Activated gamma-delta T cell treated with Interleukin-2 at 50 U/mL for 16 hours (primary cell): Measurements from ENCODE around the gene SRMS.
"Not testable (repeated sequence)": the region's sequence is repeated elsewhere in the genome, so short reads cannot be mapped to it uniquely, and the experiment has no call there.

Experiments used
- DNase-seq: peaks from one replicate; pipeline ENCODE4 v3.0.0-alpha.2; 2020

SRMS gene

DNA sequence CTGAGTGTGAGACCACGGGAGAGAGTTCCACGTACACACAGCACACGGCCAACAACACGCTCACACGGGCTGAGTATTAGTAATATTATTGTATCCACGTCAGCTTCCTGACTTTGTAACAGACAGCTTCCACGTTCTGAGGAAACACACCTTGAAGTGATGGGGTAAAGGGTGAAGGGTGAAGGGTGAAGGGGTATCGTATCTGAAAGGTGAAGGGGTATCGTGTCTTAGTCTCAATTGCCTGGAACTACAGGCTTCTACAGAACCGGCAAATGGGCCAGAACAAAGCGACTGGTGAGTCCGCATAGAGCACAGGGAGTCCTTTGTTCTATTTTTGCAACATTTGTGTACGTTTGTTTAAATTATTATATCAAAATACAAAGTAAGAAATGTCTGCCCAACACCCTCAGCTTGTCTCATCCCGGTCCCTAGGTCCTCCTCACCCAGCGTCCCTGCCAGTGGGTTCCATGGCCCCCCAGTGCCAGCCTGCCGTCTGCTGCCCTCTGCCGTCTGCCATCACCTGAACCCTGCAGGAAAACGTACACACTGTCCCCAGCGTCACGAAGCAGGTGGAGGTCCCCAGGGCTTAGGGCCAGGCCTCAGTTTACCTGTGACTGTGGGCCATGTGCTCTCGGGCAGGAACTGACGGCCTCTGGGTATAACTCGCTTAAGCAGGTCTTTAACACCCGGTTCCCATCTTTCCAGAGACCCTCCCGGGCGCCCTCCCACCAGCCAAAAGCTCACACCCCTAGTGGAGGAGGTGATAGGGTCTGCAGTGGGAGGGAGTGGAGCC, 30.9 kb upstream of the SRMS start:
- DNase-seq: no peak

DNA sequence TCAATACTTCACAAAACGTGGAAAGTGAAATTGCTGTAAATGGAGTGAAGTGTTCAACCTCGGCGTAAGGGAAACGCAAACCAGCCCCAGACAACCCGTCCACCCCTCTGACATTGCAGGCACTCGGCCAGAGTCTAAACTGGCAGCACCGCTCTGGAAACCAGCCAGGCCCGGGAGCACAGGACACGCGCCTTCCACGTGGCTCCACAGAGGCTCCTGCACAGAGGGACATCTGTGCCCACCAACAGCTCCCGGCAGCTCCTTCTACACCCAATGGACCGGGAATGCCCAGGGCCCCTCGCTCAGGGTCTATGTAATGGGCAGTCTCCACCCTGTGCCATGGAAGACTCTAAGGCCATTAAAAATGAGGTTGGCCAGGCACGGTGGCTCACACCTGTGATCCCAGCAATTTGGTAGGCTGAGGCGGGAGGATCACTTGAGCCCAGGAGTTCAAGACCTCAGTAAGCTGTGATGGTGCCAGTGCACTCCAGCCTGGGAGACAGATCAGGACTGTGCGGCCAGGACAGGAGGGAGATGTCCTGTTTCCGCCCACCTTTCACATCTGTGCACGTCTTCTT, 29.9 kb upstream of the SRMS start:
- no peak for DNase-seq

DNA sequence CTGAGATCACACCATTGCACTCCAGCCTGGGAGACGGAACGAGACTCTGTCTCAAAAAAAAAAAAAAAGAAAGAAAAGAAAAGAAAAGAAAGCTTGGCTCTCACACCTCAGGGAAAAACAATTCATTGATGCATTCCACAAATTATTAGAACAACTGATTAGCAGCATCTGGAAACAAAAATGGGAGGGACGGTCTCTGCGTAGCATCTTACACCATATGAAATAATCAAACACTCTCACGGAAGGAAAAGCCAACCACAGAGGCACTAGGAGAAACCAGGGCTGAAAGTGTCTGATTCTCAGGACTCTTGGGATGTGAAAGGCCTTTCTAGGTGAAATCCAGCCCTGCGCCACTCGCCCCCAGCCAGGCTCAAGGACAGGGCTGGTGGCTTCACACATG, 28.8 kb upstream of the SRMS start:
- DNase-seq: no peak

DNA sequence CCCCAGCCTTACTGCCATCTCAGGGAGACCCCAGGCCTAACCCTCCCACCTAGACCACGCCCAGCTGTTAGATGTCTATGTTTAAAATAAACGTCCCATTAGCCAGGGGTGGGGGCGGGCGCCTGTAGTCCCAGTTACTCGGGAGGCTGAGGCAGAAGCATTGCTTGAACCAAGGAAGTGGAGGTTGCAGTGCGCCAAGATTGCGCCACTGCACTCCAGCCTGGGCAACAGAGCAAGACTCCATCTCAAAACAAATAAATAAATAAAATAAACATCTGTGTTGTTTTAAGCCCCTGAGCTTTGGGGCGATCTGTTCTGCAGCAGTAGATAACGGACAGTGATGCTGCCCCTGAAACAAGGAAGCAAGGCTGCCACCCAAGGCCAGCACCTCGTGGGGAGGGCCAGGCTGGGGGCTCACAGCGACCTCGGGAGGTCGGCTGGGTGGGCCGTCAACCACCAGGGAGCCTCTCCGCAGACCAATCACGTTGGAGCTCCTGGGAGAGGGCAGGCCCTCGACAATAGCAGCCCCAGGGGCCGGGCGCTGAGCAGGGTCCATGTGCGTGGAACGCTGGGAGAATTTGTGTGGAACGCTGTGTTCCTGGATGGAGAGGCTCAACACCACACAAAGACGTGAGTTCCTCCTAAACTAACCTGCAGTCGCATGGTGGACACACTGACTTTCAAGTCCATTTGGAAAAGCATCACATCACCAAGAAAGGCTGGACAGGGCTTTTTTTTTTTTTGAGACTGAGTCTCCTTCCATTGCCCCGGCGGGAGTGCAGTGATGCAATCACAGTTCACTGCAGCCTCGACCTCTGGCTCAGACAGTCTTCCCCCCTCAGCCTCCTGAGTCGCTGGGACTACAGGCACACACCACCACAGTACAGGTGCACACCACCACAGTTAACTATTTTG, 27.5 kb upstream of the SRMS start:
- DNase-seq: no peak

DNA sequence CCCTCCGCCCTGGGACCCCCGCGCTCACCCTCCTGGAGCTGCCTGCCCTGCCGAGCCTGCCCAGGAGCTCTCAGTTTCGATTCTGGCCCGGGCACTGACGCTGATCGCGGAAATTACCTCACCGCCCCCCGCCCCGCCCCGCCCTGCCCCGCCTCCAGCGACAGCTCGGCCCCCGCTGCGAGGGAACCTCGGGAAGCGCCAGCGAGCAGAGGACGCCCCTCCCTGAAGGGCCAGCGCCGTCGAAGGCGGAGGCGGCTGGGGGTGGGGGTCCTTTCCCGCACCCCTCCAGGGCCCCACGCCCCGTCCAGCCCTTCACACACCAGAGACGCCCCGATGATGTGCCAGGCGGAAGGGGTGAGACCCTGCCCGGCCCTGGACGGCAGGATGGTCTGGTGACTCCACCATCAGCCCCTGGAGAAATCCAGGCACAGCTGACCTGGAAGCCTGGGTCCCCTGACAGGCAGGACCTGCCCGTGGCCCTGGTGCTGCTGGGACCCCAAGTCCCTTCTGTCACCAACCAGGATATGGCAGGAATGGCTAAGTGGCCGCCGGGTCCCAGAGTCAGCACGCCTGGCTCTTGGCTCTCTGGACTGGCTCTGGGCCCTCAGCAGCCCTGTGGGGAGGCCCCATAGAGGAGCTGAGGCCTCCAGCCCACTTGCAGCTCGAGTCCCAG, 26.7 kb upstream of the SRMS start, which contains the start of gene HELZ2:
Gene HELZ2, minus strand, starts transcription at position 84 of the 673 bp plus-strand sequence. CDS start 1,854 bp downstream, outside the sequence.
- peak; percentile 58 for DNase-seq

DNA sequence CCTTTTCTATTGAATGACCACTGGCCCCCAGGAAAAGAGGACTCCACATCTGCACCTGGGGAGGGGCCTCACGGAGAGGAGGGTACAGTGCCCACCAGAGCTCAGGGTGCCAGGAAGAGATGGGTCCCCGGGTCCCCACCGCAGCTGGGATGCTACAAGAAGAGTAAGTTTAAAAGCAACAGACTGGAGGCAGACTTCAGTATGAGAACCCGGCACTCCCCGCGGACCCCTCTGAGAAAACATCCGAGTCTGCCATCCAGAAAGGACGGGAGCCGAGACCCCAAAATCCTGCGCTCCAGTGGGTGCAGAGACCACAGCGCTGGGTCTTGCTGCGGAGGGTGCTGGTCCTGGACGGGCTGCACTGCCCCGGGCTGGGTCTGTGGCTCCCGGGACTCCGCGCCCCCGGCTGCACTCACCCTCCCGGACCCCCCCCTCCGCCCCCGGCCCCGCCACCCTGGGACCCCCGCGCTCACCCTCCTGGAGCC, 26.1 kb upstream of the SRMS start:
- no peak for DNase-seq

DNA sequence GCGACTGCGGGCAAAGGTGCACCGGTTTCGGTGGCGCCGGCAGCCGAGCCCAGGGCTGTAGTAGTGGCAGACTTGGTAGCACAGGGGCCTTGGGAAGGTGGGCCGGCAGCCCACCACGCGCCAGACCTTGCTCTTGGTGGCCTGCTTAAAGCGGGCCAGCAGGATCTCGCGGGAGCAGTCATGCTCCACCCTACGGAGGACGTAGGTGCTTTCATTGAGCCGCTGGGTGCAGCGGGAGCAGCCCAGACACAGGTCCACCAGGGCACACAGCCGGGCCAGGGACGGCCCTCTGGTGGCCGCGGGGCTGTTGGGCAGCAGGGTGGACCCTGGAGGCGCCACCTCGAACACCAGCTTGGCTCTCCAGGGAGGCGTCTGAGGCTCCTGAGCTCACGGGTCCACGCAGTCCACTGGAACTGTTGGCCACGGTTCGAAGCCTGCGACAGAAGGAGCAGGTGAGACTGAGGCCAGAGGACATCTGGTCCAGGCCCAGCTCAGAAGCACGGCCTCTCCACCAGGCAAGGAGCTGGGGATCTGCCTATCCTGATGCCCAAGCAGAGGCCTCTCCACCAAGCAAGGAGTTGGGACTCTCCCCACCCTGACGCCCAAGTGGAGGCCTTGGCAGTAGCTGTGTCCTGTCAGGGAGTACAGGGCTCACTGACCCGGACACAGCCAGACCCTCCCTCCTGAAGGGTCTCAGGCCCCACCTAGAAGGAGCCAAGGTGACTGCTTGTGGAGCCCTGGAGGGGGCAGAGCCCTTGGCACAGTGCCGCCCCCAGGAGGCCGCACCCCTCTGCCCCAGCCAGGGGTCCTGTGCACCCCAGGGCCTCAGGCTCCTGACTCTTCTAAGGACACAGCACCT, 25.5 kb upstream of the SRMS start:
- DNase-seq: no peak

DNA sequence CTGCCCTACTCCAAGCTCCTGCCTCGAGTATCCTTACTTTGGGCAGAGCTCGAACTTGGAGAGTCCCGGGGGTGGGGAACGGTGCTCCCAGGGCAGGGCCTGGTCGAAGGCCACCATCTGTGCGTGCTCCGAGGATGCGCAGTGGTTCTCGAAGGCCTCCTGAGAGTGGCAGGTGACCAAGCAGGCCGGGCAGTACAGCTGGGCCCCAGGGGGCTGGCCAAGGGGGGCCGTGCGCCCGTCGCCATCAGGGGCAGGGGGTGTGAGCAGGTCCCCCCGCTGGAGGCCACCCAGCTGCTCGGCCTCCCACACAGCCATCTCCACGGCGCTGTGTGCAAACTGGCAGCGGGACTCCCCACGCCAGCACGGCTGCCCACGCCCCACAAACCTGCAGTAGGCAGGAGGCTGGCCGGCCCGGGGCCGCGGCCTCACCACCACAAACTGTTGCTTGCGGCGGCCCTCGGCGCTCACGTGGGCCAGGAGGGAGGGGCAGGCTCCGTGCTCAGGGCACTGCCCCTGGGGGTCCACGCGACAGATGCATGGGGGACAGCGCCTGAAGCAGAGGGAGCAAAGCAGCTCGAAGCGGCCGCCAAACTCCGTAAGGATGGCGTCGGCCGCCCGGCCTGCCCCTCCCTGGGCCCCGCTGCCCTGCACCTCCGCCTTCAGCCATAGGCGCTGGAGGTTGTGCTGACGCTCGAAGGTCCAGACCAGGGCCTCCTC, 24.7 kb upstream of the SRMS start:
- no peak for DNase-seq

DNA sequence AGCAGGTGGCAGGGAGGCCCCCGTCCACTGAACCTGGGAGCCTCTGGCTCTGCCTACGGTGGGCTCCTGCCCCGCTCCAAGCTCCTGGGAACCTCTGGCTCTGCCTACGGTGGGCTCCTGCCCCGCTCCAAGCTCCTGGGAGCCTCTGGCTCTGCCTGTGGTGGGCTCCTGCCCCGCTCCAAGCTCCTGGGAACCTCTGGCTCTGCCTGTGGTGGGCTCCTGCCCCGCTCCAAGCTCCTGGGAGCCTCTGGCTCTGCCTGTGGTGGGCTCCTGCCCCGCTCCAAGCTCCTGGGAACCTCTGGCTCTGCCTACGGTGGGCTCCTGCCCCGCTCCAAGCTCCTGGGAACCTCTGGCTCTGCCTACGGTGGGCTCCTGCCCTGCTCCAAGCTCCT, 23.5 kb upstream of the SRMS start:
- not testable (repeated sequence) for DNase-seq

DNA sequence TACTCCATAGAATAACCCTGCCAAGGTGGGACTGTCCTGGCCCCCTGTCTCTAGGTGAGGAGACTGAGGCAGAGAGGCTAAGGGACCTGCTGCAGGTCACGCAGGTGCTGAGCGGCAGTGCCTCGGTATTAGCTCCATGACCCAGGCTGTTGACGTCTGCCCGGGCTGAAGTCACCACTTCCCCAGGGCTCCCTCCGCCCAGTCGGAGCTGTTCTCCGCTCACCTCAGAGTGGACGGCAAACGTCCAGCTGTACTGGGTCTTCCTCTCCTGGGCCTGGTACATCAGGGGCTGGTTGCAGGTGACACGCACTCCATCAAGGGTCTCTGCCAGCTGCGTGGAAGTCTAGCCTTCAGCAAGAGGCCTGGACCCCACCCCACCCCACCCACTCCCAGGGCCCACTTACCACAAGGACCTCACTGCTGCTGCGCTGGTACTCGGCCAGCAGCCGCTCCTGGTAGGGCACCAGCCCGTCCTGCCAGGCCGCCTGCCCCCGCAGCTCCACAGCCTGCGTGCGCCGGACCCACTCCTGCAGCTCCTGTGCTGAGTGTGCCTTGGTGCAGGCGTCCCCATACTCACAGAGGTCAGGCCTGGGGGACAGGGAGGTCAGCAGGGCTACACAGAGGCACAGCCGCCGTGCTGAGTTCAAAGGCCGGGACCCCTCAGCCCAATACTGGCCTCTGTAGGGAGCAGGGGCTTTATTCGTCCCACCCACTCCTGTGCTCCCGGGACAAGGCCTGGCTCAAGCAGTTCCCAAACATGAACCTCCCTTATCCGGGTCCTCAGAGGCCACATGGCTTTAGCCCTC, 22.9 kb upstream of the SRMS start:
- DNase-seq: no peak

DNA sequence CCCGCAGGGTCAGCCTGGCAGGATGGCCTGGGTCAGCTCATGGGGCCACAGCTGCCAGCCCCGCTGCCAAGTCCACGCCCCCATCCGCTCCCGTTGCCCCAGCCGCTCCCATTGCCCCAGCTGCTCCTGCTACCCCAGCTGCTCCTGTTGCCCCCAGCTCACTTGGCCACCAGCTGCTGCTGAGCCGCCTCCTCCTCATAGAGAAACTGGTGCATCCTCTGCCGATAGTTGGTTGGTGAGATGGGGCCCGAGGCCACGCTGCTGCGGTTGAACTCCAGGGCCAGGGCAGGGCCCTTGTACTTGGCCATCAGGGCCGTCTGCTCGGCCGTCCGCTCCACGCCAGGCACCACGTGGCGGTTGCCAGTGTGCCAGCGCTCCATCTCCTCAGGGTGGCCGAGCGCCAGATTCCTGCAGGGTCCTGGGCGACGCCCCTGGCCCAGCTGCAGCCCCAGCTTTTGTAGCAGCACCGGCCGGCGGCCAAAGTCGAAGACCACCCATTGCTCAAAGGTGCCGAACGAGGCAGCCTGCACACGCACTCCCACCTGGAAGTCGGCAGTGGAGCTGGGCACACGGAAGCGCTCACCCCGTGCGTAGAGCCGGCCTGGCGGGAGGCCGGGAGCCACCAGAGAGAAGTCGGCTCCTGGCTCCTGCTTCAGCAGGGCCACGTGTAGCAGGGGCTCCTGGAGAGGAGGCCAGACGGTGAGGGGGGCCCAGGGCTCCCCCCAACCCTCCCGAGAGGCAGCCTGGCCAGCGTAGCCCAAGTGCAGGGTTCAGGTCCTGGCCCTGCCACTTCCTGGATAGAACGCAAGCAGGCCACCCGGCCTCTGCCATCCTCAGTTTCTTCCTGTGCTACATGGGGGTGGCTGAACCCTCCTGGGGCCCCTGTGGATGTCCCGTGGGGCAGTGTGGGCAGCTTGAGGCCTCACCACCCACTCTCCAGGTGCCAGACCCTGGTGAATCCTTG, 21.7 kb upstream of the SRMS start:
- DNase-seq: no peak

DNA sequence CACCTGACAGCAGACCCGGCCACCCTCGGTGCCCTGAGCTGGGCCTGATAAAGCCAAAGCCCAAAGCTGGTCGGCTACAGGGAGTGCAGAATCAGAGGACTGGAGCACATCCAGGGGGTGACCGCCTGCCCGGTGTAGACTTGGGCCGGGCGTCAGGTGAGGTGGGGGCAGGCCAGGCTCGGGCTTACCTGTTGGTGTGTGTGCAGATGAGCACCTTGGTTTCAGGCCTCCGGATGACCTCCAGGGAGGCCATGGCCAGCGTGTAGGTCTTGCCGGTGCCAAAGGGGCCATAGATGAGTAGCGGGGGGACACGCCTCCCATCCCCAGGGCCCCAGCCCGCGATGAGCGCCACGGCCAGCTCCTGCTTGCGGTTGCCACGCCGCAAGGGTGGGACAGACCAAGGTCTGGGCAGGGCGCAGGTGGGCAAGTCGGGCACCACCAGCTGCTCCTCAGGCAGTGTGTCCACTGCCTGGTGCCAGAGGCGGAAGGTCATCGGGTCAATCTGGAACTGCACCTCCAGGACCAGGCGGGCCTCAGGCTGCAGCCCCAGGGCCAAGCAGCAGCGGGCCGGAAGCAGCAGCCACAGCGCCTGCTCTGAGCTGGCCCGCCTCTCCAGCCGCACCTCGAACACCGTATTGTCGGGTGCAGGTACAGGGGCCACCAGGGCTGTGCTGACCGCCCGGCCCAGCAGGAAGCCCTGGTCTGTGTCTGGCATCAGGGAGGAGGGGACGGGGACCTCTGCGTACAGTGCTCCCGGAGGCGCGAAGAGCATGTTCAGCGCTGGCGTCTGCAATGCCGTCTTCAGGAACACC, 20.8 kb upstream of the SRMS start:
- no peak for DNase-seq

DNA sequence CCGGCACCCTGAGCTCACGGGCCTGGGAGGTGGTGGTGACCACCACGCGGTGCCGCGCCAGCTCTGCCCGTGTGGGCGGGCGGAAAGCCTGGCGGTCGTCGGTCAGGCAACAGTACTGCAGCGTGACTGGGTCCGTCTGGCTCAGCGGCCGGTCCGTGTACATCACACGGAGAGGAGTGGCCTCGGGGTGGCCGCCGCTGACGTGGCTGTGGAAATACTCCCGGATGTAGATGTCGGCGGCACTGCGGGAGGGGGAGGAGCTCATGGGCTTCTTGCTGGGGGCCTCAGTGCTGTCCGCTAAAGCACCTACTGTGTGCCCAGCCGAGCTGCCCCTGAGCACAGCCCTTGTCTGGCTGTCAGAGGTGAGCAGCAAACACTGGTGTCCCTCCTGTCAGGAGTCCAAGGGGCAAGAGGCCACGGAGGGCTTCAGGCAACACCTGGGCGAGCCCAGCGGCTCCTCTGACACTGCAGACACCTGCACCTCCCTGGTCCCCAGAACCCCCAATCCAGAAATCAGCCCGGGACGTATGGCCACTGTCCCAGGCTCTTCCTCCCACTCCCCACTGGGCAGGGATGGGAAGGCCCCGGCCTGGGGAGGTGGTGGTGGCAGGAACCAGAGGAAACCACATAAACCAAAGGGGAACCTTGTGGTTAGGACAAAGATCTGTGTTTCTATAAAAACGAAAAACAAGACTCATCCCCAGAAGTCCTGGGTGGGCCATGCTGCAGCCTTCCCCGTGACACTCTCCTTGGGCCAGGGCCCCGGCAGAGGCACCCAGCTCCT, 20.0 kb upstream of the SRMS start:
- peak; percentile 44 for DNase-seq

DNA sequence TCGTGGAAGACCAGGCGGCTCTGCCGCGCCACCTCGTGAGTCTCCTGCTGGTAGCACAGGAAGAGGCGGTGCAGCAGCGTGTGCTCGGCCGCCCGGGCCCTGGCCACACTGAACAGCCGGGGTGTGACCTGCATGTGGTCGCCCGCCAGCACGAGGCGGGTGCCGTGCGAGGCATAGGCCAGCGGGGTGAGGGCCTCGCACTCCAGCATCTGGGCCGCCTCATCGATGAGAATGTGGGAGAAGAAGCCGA, 19.5 kb upstream of the SRMS start:
- no peak for DNase-seq

DNA sequence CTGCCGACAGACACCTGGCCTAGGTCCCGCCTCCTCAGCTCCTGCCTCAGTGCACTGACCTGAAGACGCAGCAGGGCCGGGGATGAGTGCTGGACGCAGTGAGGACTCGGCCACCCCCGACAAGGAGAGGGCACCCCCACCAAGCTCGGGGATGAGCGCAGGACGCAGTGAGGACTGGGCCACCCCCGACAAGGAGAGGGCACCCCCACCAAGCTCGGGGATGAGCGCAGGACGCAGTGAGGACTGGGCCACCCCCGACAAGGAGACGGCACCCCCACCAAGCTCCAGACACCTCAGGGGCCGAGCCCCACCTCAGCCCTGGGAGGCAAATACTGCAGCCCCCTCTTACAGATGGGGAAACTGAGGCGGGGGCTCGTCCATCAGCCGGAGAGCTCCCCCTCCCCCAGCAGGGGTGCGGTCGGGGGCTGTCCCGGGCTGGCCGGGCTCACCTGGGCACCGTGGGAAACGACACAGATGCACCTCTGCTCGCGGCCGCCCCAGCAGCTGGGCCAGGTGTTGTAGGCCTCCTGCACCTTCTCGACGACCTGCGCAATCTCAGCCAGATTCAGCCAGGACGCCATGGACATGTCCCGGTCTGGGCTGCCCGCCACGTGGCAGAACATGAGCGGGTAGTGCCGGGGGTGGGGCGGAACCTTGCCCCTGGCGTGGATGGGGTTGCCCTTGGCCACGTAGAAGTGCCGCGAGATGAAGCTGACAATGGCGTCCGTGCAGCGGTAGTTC, 19.0 kb upstream of the SRMS start:
- no peak for DNase-seq

DNA sequence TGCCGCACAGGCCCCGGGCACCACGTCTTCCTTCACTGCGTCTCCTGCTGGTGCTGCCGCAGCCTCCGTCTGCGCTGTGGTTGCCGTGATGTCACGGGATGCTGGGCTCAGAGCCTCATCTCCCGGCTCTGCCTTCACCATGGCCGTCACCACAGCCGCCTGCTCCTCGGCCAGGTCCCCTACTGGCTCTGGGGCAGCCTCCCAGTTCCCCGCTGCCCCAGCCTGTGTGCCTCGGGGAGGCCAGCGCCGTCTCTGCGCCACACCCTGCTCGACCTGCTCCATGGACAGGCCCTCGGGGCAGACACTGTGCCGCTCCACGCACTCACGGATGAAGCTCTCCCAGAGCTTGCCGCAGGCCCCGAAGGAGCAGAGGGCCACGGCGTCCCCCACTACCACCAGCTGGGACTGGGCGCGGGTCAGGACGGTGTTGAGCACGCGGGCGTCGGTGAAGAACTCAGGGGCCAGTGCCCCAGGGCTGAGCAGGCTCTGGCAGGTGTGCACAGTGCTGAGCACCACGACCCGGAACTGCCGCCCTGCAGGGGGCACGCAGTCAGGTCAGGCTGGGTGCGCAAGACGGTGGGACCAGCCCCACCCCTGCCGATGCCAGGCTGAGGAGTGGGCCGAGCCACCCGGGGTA, 18.3 kb upstream of the SRMS start:
- no peak for DNase-seq
